Liver (tissue), 9 donors: ENCODE results near the gene FYB2. TPM values are rescaled to one million over a fixed set of nuclear protein-coding genes. Genes with fewer than 3 reads are reported as not detected.

Experiments used
- DNase-seq: peaks from one replicate; pipeline ENCODE4 v3.0.0-alpha.2; 2017; ENCODE audit warnings: low spot score
- H3K27ac ChIP-seq, 2 donors: one replicate each; pipeline ENCODE4 v1.7.0; 2013; ENCODE audit warnings: inconsistent platforms in 2 of 2, low read length in 2 of 2, control low read depth in 1 of 2, low read depth in 1 of 2, mild to moderate bottlenecking in 1 of 2
- H3K27me3 ChIP-seq, 4 donors: one replicate each; pipeline versions ENCODE4 v1.6.1 to v1.7.0; 2013; ENCODE audit warnings: low read length in 3 of 4, inconsistent platforms in 1 of 4, mild to moderate bottlenecking in 1 of 4, moderate library complexity in 1 of 4; ENCODE audit not compliant: control insufficient read depth in 4 of 4, insufficient read depth in 4 of 4
- H3K36me3 ChIP-seq, 4 donors: one replicate each; pipeline versions ENCODE4 v1.6.1 to v1.7.0; 2013; ENCODE audit warnings: low read length in 3 of 4, mild to moderate bottlenecking in 3 of 4, low read depth in 1 of 4, moderate library complexity in 1 of 4; ENCODE audit not compliant: control insufficient read depth in 4 of 4, insufficient read depth in 3 of 4
- H3K4me1 ChIP-seq, 4 donors: one replicate each; pipeline versions ENCODE4 v1.6.1 to v1.7.0; 2013; ENCODE audit warnings: low read length in 3 of 4, mild to moderate bottlenecking in 3 of 4, moderate library complexity in 1 of 4; ENCODE audit not compliant: control insufficient read depth in 4 of 4, insufficient read depth in 4 of 4
- H3K4me3 ChIP-seq, 3 donors: one replicate each; pipeline versions ENCODE4 v1.6.1 to v1.7.0; 2013; ENCODE audit warnings: low read length in 3 of 3, control low read depth in 1 of 3, low read depth in 1 of 3, mild to moderate bottlenecking in 1 of 3
- H3K9ac ChIP-seq, 2 donors: one replicate each; pipeline ENCODE4 v1.7.0; 2013; ENCODE audit warnings: low read length in 2 of 2, mild to moderate bottlenecking in 2 of 2, moderate library complexity in 2 of 2, control low read depth in 1 of 2, low read depth in 1 of 2
- H3K9me3 ChIP-seq, 4 donors: one replicate each; pipeline versions ENCODE4 v1.6.1 to v1.7.0; 2013; ENCODE audit warnings: low read length in 3 of 4; ENCODE audit not compliant: control insufficient read depth in 4 of 4
- EGR1 ChIP-seq, 2 donors: IDR thresholded peaks; 2 replicates each; pipeline ENCODE4 v1.6.1; 2016 to 2018; ENCODE audit warnings: antibody characterized with exemption in 2 of 2, low read depth in 2 of 2
- FOXA1 ChIP-seq: IDR thresholded peaks from 2 replicates; pipeline ENCODE4 v1.6.1; 2016; ENCODE audit warnings: antibody characterized with exemption
- FOXA2 ChIP-seq: IDR thresholded peaks from 2 replicates; pipeline ENCODE4 v1.6.1; 2016; ENCODE audit warnings: antibody characterized with exemption
- GABPA ChIP-seq, 2 donors: IDR thresholded peaks in 1 of 2; conservative IDR thresholded peaks in 1 of 2; 2 replicates each; pipeline ENCODE4 v1.6.1; 2016; ENCODE audit warnings: antibody characterized with exemption in 2 of 2, mild to moderate bottlenecking in 1 of 2, moderate library complexity in 1 of 2
- HNF4A ChIP-seq, 2 donors: conservative IDR thresholded peaks; 2 replicates each; pipeline ENCODE4 v1.6.1; 2016; ENCODE audit warnings: antibody characterized with exemption in 2 of 2, mild to moderate bottlenecking in 2 of 2
- HNF4G ChIP-seq: IDR thresholded peaks from 2 replicates; pipeline ENCODE4 v1.6.1; 2016; ENCODE audit warnings: antibody characterized with exemption
- JUND ChIP-seq, 2 donors: IDR thresholded peaks; 2 replicates each; pipeline ENCODE4 v1.6.1; 2016; ENCODE audit warnings: antibody characterized with exemption in 2 of 2
- NR2F2 ChIP-seq: IDR thresholded peaks from 2 replicates; pipeline ENCODE4 v1.6.1; 2016; ENCODE audit warnings: antibody characterized with exemption
- RAD21 ChIP-seq, 2 donors: IDR thresholded peaks; 2 replicates each; pipeline ENCODE4 v1.6.1; 2016; ENCODE audit warnings: antibody characterized with exemption in 2 of 2, mild to moderate bottlenecking in 2 of 2
- RXRA ChIP-seq, 2 donors: IDR thresholded peaks; 2 replicates each; pipeline ENCODE4 v1.6.1; 2017 to 2018; ENCODE audit warnings: antibody characterized with exemption in 2 of 2, mild to moderate bottlenecking in 1 of 2
- SP1 ChIP-seq: IDR thresholded peaks from 2 replicates; pipeline ENCODE4 v1.6.1; 2018; ENCODE audit warnings: antibody characterized with exemption, mild to moderate bottlenecking
- TAF1 ChIP-seq: conservative IDR thresholded peaks from 2 replicates; pipeline ENCODE4 v1.6.1; 2016; ENCODE audit warnings: antibody characterized with exemption, mild to moderate bottlenecking
- YY1 ChIP-seq: IDR thresholded peaks from 2 replicates; pipeline ENCODE4 v1.6.1; 2016; ENCODE audit warnings: antibody characterized with exemption, mild to moderate bottlenecking
- WGBS: extraction: QIAGEN DNeasy Blood & Tissue Kit; methylation state at CpG from one replicate; pipeline ENCODE4 v1.1.7; 2013; 5-methylcytosine and 5-hydroxymethylcytosine counted together
- polyA plus RNA-seq, 2 donors: library from polyadenylated mRNA; stranded (reverse) in 1 of 2; unstranded in 1 of 2; fragments of 200-250 nt in 1 of 2; fragments of >200 nt in 1 of 2; fragmentation: Nextera tagmentation in 1 of 2; extraction: Ambion mirVana in 1 of 2; gene quantifications; one replicate each; pipeline versions ENCODE4 v1.2.1 to v1.2.3, GENCODE V29; 2013 to 2015
- total RNA-seq, 2 donors: library from RNA; depleted of rRNA; stranded (reverse); fragments of >200 nt; gene quantifications; one replicate each; pipeline ENCODE4 v1.2.3, GENCODE V29; 2014
- TF ChIP-seq, protein P1 (sequence below): IDR thresholded peaks from 2 replicates; pipeline ENCODE4 v1.6.1; 2016; ENCODE audit warnings: antibody characterized with exemption
- TF ChIP-seq, protein P2 (sequence below): IDR thresholded peaks from 2 replicates; pipeline ENCODE4 v1.6.1; 2016; ENCODE audit warnings: antibody characterized with exemption, mild to moderate bottlenecking
- TF ChIP-seq, protein P3 (sequence below): IDR thresholded peaks from 2 replicates; pipeline ENCODE4 v1.6.1; 2016; ENCODE audit warnings: antibody characterized with exemption
- TF ChIP-seq, protein P4 (sequence below): IDR thresholded peaks from 2 replicates; pipeline ENCODE4 v1.6.1; 2016; ENCODE audit warnings: antibody characterized with exemption
- TF ChIP-seq, protein P5 (sequence below): fragments of 150-350 bp; IDR thresholded peaks from 2 replicates; pipeline ENCODE4 v1.5.1; 2017; ENCODE audit warnings: improper control_type of control experiment, low read depth, low read length; ENCODE audit not compliant: missing input control
- donor health status: healthy.
- donor health status: healthy.
- donor health status: healthy.
- donor health status: healthy.
- donor health status: healthy.

Gene FYB2
- total and polyA plus RNA-seq, 4 donors: 3.3 to 31.3 (median 16.2) TPM

DNA sequence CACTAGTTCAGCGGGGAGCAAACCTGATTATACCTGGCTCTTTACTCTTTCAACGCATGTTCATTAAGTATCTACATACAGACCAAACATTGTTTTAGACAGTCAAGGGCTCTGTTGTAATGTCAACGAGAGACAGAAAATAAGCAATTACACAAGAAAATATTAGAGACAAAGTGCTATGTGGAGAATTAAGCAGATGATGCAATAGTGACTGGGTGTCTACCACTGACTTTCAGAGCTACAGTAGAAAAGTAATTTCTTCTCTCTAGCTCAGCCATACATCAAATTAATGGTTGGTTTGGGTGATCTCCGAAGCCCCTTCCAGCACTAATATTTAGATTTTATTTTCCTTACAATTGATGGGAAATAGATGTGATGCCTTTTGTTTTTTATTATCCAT, 23.3 kb downstream of the FYB2 start:
- Histone ChIP-seq H3K36me3 (peaks cover 0 to 4% (median 0%) of the 10 kb centered on the region in 4 donors), H3K9me3 (no peaks in the 10 kb centered on the region), H3K4me1 (peaks cover 0 to 7% (median 0%) of the 10 kb centered on the region in 4 donors), H3K27me3 (no peaks in the 10 kb centered on the region), H3K27ac (no peak overlapping the region), H3K4me3 (no peak overlapping the region), H3K9ac (no peak overlapping the region)
- WGBS: 81% methylated on average over 4 of the region's 4 CpGs
- no peak for DNase-seq
- TF ChIP-seq EGR1 (IDR thresholded peaks at IDR 0.05; ENCODE audit: low read depth in 2 of 2) (no peak), FOXA1 (no peak), SP1 (no peak), FOXA2 (no peak), HNF4G (no peak), NR2F2 (no peak), JUND (IDR thresholded peaks at IDR 0.05) (no peak), YY1 (no peak), TAF1 (no peak), RXRA (IDR thresholded peaks at IDR 0.05) (no peak), HNF4A (conservative IDR thresholded peaks at IDR 0.05) (no peak), RAD21 (IDR thresholded peaks at IDR 0.05) (no peak), GABPA (IDR thresholded peaks at IDR 0.05 in 1 of 2, conservative IDR thresholded peaks at IDR 0.05 in 1 of 2) (no peak)
- TF ChIP-seq, protein P1, sequence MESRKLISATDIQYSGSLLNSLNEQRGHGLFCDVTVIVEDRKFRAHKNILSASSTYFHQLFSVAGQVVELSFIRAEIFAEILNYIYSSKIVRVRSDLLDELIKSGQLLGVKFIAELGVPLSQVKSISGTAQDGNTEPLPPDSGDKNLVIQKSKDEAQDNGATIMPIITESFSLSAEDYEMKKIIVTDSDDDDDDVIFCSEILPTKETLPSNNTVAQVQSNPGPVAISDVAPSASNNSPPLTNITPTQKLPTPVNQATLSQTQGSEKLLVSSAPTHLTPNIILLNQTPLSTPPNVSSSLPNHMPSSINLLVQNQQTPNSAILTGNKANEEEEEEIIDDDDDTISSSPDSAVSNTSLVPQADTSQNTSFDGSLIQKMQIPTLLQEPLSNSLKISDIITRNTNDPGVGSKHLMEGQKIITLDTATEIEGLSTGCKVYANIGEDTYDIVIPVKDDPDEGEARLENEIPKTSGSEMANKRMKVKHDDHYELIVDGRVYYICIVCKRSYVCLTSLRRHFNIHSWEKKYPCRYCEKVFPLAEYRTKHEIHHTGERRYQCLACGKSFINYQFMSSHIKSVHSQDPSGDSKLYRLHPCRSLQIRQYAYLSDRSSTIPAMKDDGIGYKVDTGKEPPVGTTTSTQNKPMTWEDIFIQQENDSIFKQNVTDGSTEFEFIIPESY: no peak
- TF ChIP-seq, protein P2, sequence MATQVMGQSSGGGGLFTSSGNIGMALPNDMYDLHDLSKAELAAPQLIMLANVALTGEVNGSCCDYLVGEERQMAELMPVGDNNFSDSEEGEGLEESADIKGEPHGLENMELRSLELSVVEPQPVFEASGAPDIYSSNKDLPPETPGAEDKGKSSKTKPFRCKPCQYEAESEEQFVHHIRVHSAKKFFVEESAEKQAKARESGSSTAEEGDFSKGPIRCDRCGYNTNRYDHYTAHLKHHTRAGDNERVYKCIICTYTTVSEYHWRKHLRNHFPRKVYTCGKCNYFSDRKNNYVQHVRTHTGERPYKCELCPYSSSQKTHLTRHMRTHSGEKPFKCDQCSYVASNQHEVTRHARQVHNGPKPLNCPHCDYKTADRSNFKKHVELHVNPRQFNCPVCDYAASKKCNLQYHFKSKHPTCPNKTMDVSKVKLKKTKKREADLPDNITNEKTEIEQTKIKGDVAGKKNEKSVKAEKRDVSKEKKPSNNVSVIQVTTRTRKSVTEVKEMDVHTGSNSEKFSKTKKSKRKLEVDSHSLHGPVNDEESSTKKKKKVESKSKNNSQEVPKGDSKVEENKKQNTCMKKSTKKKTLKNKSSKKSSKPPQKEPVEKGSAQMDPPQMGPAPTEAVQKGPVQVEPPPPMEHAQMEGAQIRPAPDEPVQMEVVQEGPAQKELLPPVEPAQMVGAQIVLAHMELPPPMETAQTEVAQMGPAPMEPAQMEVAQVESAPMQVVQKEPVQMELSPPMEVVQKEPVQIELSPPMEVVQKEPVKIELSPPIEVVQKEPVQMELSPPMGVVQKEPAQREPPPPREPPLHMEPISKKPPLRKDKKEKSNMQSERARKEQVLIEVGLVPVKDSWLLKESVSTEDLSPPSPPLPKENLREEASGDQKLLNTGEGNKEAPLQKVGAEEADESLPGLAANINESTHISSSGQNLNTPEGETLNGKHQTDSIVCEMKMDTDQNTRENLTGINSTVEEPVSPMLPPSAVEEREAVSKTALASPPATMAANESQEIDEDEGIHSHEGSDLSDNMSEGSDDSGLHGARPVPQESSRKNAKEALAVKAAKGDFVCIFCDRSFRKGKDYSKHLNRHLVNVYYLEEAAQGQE: no peak
- TF ChIP-seq, protein P3, sequence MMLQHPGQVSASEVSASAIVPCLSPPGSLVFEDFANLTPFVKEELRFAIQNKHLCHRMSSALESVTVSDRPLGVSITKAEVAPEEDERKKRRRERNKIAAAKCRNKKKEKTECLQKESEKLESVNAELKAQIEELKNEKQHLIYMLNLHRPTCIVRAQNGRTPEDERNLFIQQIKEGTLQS: no peak
- TF ChIP-seq, protein P4, sequence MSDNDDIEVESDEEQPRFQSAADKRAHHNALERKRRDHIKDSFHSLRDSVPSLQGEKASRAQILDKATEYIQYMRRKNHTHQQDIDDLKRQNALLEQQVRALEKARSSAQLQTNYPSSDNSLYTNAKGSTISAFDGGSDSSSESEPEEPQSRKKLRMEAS: no peak
- TF ChIP-seq, protein P5, sequence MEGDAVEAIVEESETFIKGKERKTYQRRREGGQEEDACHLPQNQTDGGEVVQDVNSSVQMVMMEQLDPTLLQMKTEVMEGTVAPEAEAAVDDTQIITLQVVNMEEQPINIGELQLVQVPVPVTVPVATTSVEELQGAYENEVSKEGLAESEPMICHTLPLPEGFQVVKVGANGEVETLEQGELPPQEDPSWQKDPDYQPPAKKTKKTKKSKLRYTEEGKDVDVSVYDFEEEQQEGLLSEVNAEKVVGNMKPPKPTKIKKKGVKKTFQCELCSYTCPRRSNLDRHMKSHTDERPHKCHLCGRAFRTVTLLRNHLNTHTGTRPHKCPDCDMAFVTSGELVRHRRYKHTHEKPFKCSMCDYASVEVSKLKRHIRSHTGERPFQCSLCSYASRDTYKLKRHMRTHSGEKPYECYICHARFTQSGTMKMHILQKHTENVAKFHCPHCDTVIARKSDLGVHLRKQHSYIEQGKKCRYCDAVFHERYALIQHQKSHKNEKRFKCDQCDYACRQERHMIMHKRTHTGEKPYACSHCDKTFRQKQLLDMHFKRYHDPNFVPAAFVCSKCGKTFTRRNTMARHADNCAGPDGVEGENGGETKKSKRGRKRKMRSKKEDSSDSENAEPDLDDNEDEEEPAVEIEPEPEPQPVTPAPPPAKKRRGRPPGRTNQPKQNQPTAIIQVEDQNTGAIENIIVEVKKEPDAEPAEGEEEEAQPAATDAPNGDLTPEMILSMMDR: no peak
